ENCODE data around the gene NIPAL1.
"Not testable (repeated sequence)": the region's sequence is repeated elsewhere in the genome, so short reads cannot be mapped to it uniquely, and the experiment has no call there.

The NIPAL1 gene

GRCh38 chr4:47996021-47996420, 20.6 kb upstream of the NIPAL1 start:
- Histone ChIP-seq H3K27ac (no peak overlapping the region), H3K4me3 (no peak overlapping the region)
- no peak for TF ChIP-seq CTCF (IDR thresholded peaks at IDR 0.05)

DNA sequence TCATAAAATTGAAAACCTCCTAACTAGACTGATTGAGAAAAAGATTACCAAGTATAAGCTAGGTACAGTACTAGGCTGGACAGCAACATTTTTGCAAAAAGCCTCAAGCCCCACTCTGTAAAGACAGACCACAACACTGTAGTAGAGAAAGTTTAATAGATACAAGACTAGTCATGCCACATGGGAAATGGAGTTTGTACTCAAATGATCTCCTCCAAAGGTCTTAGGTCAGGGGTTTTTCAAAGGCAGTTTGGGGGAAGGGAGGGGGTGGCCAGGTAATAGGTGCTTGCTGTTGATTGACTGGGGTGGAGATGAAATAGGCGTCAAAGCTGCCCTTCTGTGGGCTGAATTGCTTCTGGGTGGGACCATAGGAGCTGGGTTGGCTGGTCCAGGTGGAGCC, 14.3 kb upstream of the NIPAL1 start:
- TF ChIP-seq CTCF (IDR thresholded peaks at IDR 0.05), result no peak
- Histone ChIP-seq H3K4me3 (no peak overlapping the region), H3K27ac (no peak overlapping the region)
- DNase-seq (ENCODE audit: low spot score), result no peak

More at GRCh38 chr4:47996021-47996420, 20.6 kb upstream of the NIPAL1 start:
- no peak for DNase-seq (ENCODE audit: low spot score)

GRCh38 chr4:48003568-48003967, 13.0 kb upstream of the NIPAL1 start:
- DNase-seq (ENCODE audit: low spot score); H3K4me3 ChIP-seq; H3K27ac ChIP-seq: not testable (repeated sequence)

GRCh38 chr4:48005781-48006180, 10.8 kb upstream of the NIPAL1 start:
- TF ChIP-seq CTCF (IDR thresholded peaks at IDR 0.05), result no peak
- no peak for DNase-seq (ENCODE audit: low spot score)
- Histone ChIP-seq H3K27ac (no peak overlapping the region), H3K4me3 (no peak overlapping the region)

- Histone ChIP-seq H3K27ac (no peak overlapping the region), H3K4me3 (no peak overlapping the region)
- no peak for TF ChIP-seq CTCF (IDR thresholded peaks at IDR 0.05)
- DNase-seq (ENCODE audit: low spot score), result no peak
These were observed 8.5 kb upstream of the NIPAL1 start for GRCh38 chr4:48008021-48008596.

DNA sequence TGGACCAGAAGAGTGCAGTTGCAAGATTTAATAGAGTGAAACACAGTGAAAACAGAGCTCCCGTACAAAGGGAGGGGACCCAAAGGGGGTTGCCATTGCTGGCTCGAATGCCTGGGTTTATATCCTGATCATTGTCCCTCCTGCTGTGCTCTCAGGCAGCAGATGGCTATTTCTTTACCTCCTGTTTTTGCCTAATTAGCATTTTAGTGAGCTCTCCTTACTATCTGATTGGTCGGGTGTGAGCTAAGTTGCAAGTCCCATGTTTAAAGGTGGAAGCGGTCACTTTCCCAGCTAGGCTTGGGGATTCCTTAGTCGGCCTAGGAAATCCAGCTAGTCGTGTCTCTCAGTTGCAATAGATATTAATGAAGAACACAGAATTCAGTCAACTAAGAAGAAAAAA, 5.7 kb upstream of the NIPAL1 start:
- not testable (repeated sequence) for DNase-seq (ENCODE audit: low spot score); H3K4me3 ChIP-seq; H3K27ac ChIP-seq

DNA sequence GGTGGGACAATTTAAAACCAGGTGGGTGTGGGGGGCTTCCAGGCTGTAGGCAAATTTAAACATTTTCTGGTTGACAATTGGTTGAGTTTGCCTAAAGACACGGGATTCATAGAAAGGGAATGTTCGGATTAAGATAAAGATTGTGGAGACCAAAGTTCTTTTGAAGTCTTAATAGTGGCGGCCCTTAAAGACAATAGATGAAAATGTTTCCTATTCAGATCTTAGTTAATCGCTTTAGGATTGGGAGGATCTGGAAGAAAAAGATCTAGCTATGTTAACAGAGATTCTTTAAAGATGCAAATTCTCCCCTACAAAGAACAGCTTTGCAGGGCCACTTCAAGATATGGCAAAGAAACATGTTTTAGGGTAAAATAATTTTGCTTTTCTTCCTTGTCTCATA, 4.8 kb upstream of the NIPAL1 start:
- no peak for TF ChIP-seq CTCF (IDR thresholded peaks at IDR 0.05)
- Histone ChIP-seq H3K4me3 (no peak overlapping the region), H3K27ac (no peak overlapping the region)
- DNase-seq (ENCODE audit: low spot score), result no peak

- no peak for DNase-seq (ENCODE audit: low spot score)
- TF ChIP-seq CTCF (IDR thresholded peaks at IDR 0.05), result no peak
- Histone ChIP-seq H3K4me3 (no peak overlapping the region), H3K27ac (no peak overlapping the region)
These were observed 3.7 kb upstream of the NIPAL1 start for GRCh38 chr4:48012824-48013223.

All from coronary artery (tissue), 2 donors.